NK-92 (cell line): ENCODE measurements around the gene PCDHGB7.
"Not testable (repeated sequence)": the region's sequence is repeated elsewhere in the genome, so short reads cannot be mapped to it uniquely, and the experiment has no call there.

Experiments
- DNase-seq: peaks from one replicate; lab custom pipeline; 2025; ENCODE audit not compliant: unreplicated experiment; lab: John Stamatoyannopoulos, UW

The PCDHGB7 gene

GRCh38 chr5:141394401-141395187 lies 22.9 kb upstream of the PCDHGB7 start:
- DNase-seq, result not testable (repeated sequence)

GRCh38 chr5:141397756-141398551 lies 19.5 kb upstream of the PCDHGB7 start, which contains the start of gene PCDHGB5:
Gene PCDHGB5 (plus strand): TSS chr5:141397947. CDS start chr5:141398128, 181 bp downstream.
- not testable (repeated sequence) for DNase-seq

GRCh38 chr5:141398608-141399007 lies 18.9 kb upstream of the PCDHGB7 start:
- no peak for DNase-seq

- no peak for DNase-seq
These were observed 17.8 kb upstream of the PCDHGB7 start for GRCh38 chr5:141399555-141400258.

- DNase-seq, result no peak
These were observed 14.8 kb upstream of the PCDHGB7 start, which contains the start of gene PCDHGA9 for GRCh38 chr5:141402553-141403243. Gene PCDHGA9 (plus strand): TSS chr5:141402778. CDS start chr5:141402953, 175 bp downstream.

GRCh38 chr5:141403387-141403786 lies 14.1 kb upstream of the PCDHGB7 start:
- DNase-seq, result no peak

GRCh38 chr5:141407790-141408505 lies 9.5 kb upstream of the PCDHGB7 start, which contains the start of gene PCDHGB6:
Gene PCDHGB6 (plus strand): TSS chr5:141408021. CDS start chr5:141408203, 182 bp downstream.
- DNase-seq, result not testable (repeated sequence)

GRCh38 chr5:141409598-141410306 lies 7.7 kb upstream of the PCDHGB7 start:
- no peak for DNase-seq

GRCh38 chr5:141411575-141411974 lies 5.9 kb upstream of the PCDHGB7 start:
- no peak for DNase-seq

- DNase-seq, result no peak
These were observed 4.5 kb upstream of the PCDHGB7 start, which contains the start of gene PCDHGA10 for GRCh38 chr5:141412854-141413539. Gene PCDHGA10 (plus strand): TSS chr5:141412987. CDS start chr5:141413176, 189 bp downstream.

- DNase-seq, result no peak
These were observed 3.9 kb upstream of the PCDHGB7 start for GRCh38 chr5:141413540-141414069.

- DNase-seq, result not testable (repeated sequence)
These were observed 2.8 kb upstream of the PCDHGB7 start for GRCh38 chr5:141414548-141415274.

GRCh38 chr5:141415275-141415618 lies 2.2 kb upstream of the PCDHGB7 start:
- DNase-seq, result not testable (repeated sequence)

- no peak for DNase-seq
These were observed 1.8 kb downstream of the PCDHGB7 start for GRCh38 chr5:141419074-141419880.

- DNase-seq, result no peak
These were observed 3.5 kb downstream of the PCDHGB7 start, which contains the start of gene PCDHGA11 for GRCh38 chr5:141420855-141421488. Gene PCDHGA11 (plus strand): TSS chr5:141421051. CDS start chr5:141421228, 177 bp downstream.

GRCh38 chr5:141421489-141421855 lies 4.0 kb downstream of the PCDHGB7 start:
- DNase-seq, result no peak
